Superior temporal gyrus (tissue), 1 donor: ENCODE measurements around the gene MORC1.
A peak's percentile ranks its signal among the peaks of the same experiment; 100 is the strongest.

Experiments used
- DNase-seq: peaks from one replicate; pipeline ENCODE4 v3.0.0-alpha.2; 2016; ENCODE audit errors: extremely low spot score

Gene MORC1

DNA sequence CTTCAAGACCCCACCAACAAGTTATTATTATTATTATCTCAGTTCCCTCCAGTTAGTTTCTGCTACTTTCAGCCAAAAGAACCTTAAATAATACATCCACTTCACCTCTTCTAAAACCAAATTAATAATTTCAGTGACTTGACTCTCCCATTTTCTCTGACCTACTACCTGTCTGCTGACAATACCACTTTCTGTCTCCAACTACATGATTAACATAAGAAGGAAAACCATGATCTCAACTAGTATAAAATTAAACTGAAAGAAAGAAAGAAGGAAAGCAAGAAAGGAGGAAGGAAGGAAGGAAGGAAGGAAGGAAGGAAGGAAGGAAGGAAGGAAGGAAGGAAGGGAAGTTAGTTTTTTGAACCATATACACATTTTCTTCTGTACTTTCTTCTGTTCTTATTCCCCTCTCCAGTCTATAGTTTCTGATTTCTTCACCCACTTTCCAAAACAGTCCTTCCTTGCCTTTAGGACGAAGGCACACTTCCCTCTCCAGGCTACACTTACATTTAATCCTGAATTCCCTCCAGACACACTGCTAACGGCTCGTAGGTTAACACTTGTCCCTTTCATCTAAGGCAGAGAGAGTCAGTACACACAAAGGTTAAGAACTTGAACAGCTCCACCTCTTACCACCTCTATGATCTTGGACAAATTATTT lies 84.8 kb downstream of the MORC1 start:
- DNase-seq, result no peak

DNA sequence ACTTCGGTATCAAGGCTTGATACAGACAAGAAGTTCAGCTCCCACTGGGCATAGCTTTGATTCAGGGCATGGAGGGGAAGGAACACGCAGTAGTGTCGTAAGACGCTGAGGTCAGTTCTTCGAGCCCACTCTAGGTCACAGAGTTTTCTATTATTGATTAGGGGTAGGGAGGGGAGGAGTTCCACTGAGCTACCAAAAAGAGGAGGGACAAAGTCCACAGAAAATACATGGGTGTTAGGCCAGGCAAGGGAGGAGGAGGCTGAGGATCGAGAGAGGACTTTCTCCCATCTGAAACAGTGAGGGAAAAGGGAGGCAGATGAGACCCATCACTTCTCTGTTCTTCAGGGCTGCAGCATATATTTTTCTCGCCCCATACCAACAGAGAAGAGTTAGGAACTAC lies 89.2 kb downstream of the MORC1 start:
- DNase-seq, result no peak

DNA sequence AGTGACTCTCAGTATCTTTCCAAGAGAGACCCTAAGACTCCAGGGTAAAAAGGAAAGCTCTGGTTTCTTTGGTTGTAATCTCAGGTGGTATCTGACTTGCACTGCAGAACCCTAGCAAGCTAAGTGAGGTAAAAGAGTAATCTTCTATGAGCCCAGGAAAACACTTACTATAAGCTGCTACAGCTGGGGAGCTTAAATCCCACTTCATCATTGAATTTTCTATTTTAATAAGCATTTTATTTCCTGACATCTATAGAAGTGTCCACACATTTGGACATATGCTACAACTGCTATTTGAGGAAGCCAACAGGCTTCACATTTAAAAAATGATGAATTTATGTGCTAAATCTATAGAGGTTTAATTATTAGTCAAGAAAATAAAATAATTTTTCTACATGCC lies 91.1 kb downstream of the MORC1 start:
- no peak for DNase-seq

DNA sequence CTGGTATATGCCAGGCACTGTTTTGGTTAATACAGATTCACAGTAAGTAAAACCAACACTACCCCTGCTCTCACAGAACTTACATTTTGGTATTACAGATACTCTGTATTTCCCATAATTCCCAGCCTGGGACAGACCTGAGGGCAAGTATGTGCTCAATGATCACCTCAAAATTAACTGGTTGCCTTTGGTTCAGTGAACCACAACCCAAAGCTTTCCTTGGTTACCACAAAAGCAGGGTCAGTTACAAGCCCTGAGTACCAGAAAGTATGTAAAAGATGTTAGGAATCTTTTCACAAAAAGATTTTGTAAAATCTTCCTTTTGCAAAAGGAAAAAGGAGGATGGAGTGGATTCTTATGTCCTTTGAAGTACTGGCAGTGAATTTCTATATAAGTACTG lies 92.0 kb downstream of the MORC1 start:
- no peak for DNase-seq

DNA sequence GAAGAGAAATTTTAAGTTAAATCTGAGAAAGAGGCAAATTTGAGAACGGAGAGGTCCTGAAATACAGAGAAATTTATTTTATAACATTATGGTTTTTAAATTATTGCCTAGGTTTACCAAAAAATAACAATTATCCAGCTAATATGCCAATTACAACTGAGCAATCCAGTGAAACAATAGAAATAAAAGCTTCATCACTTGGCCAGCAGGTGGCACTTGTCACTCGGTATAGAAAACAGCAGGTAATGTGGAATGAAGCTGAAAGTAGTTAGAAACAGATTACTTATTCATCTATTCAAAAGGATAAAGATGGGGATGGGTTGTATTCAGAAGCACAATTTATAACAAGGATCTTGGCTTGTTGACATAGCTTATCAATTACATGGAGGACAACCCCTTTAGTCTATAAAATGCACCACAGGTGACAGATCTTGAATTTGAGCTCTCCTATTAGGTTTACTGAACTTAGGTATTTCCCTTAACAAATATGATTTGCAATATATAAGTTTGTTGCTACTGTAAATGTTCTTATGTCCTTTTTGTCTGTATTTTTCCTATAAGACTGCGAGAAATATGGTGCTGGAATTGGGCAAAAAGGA lies 94.2 kb downstream of the MORC1 start:
- peak; percentile 79 for DNase-seq

DNA sequence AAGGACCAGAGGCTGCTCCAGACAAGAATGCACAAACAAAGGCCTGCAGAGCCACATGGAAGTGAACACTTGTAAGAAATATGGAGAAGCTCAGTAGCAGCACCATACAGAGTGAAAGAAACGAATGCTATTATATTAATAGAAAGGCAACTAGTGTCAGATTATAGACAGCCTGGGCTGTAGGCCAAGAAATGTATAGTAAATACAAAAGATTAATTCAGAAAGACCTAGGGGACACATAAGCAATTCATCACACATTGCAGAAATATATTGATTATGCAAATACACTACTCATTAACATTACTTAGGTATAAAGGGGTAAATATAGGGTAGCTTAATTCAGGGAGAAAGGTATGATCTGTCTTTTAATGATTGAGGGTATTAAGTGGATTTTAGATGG lies 94.8 kb downstream of the MORC1 start:
- no peak for DNase-seq

DNA sequence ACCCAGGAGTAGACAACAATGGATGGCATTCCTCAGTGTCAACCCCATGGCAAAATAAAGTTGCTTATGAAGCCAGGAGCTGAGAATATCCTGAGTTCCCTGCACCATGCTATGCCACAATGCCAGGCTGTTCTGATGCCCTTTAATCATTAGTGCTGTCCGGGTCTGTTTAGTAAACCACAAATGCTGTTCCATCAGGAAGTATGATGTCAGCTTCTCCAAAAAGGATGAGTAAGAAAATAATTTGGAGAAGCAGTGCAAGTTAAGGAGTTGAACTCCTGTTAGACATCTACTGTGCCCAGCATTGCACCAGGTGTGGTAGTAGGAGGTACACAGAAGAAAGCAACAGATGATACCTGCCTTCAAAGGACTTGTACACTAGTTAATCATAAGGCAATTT lies 96.4 kb downstream of the MORC1 start:
- no peak for DNase-seq

DNA sequence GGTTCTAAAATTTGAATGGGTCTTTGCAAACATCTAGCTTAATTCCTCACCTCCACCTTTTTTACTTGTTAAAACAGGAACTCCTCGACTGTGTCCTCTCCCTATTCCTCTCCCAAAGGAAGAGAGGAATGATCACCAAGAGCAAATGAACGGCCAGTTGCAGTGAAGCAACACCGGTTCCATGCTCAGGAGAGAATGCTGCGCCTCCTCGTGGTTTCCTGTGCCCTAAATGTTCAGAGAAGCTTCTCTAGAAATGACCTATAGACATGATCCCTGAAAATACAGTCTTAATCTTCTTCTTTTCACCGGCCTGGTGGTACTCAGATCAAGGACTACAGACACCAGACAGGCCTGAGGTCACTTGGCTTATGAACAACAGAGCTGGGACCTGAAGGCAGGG lies 99.1 kb downstream of the MORC1 start:
- DNase-seq, result no peak

DNA sequence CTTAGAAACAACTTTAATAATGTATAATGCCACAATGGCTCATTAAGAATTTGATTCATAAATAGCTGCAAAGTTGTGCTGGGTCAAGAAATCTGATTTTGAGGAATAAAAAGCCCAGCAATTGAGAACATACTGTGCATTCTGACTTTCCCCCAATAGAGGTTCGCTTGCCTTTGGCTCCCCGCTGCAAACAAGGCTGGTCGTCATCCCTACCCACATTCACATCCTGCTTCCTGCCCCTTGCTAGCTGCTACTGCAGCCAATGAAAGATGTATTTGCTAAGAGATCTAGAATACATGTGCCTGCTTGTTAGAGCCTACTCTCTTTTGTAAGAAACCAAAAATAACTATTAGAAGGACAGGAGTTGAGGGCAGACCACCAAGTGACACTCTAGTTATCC lies 112.5 kb downstream of the MORC1 start:
- DNase-seq, result no peak

DNA sequence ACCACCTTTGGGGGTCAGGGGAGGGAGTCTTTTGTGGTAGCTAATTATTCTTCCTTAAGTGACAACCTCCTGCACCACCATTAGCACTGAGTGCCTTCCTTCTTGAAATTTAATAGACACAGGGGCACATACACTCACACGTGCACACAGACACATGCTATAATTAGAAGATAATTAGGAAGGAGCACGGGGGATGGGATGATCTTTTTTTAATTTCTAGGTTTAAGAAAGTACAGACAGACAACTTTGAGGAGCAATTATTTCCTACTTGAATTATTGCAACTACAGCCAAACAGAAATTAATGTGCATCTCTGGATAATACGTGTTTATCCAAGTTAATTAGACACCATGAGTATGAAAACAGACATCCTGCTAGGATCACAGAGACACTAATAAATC lies 119.5 kb downstream of the MORC1 start:
- no peak for DNase-seq

DNA sequence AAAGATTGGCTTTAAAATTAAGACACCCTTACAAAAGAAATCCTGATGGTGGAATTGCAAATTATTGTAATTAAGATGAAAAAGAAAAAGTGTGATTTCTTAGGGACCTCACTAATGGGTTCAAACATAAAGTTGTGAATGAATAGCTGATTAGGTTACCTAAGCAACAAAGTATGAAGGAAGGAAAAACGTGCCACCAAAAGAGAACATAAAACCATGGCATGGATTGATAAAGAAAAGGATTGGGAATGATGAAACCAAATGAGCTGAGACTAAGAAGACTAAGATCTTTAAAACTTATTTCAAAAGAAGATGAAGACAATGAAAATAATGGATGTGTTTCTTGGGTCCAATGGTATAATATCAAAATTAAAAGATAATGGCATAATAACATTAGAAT lies 132.1 kb downstream of the MORC1 start:
- no peak for DNase-seq

DNA sequence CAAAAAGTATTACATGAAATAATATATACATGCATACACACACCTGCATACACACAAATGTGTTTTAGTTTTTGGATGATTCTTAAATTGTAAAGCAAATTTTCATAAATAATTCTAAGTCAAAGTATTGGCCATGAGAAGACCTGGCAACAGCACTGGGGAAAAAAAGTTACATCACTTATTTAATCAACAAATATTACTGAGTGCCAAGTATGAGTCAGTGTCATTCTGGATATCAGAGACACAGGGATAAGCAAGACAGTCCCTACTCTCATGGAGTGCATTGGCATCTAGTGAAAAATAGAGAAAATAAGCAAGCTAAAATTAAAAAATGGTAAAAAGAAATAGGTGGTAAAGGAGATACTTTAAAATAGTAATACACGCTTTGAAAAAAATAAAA lies 134.9 kb downstream of the MORC1 start:
- no peak for DNase-seq

DNA sequence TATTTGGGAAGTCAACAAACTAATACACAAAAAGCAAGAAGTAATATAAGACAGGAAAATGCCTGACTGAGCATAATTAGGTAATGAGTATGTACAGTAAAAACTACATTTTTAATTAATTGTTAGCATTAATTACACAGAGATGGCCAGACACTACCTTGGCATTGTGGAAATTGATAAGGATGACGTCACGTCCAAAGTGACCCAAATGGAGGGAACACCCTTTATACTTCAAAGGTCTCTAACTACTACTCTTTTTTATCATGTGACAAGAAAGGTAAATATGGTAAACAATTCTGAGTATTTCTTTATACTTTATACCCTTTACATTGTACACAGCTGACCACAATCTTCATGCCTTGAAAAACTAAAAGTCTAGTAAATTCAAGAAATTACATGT lies 141.9 kb downstream of the MORC1 start:
- DNase-seq, result no peak

DNA sequence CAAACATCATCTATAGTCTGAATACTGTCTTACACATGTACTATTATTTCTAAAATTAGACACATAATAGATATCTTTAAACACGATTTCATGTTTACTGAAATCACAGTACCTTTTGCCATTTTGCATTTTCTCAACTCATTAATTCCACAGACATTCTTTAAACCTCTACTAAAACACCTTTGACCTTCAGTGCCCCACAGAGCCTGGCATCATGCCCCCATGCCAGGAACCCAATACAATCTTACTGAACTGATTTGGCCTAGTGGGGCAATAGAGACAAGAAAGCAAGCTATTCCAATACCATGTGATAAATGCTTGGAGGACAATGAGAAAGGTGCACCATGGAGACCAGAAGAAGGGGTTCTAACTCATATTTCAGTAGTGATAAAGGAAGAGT lies 144.9 kb downstream of the MORC1 start:
- DNase-seq, result no peak

DNA sequence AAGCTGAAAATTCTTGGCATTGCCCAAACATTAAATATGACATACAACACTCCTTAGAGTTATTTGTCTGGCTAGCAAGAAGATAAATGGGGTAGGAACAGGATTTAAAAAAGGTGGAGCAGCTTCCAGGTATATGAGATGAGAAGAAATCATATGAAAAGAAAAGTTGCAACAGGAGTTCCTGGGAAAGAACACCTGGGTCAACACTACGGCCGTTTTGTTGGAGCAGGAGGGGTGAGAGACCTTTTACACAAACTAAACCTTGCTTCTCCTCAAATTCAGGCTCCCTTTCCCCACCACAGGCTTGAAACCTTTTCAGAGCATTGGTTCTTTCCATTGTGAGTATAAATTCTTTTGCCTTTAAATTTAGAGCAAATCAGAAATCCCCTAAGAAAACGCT lies 145.5 kb downstream of the MORC1 start:
- no peak for DNase-seq

DNA sequence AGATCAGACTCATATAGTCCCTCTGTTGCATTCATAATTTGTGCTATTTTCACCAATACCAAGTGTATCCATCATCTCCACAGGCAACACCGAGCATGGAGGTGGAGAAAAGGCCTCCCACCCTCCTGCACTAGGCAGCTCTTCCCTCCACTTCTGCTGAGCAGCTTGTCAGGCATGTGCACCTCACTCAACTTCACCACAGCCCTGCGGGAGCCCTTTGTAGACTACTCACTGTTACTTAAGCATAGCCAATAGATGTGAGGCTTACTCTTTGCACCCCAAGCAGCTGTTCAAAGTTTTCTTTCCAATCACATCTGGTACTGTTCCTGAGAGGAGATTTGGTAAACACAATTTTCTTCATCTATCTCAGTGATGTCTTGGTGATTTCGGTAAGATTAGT lies 147.4 kb downstream of the MORC1 start:
- DNase-seq, result no peak

DNA sequence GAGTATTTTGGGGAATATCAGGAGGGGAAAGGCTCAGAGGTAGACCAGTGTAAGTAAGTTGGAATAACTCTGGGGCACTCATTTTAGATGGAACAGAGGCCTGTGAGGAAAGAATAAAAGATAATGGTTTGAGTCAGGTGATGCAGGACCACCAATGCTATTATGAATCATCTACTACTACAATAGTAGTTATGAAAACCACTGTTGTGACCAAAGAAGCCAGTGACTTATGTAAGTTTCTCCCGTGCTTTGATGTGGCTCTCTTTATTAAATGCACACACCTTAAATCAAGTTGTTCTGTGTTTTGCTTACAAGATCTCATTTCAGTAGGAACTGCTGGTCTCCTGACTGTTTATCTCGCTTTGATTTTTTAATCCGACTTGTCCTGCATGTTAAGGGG lies 151.2 kb downstream of the MORC1 start:
- DNase-seq, result no peak

DNA sequence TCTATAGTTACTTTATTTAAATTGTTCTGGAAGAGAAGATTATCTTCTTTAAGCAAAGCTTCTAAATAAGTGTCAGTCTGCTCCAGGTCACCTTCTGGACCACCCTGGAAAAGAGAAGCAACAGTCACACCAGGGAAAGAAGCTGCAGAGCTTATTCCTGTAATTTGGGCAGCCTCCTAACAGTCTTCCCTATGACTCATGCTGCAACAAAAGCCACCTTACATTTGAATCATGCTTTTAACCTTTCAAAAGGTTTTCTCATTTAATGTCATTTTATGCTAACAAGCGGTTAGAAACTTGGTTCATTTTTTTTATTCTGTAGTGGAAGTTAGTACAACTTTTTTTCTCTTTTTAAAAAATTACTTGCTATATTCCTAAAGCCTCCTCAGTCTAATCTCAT lies 158.9 kb downstream of the MORC1 start:
- DNase-seq, result no peak

DNA sequence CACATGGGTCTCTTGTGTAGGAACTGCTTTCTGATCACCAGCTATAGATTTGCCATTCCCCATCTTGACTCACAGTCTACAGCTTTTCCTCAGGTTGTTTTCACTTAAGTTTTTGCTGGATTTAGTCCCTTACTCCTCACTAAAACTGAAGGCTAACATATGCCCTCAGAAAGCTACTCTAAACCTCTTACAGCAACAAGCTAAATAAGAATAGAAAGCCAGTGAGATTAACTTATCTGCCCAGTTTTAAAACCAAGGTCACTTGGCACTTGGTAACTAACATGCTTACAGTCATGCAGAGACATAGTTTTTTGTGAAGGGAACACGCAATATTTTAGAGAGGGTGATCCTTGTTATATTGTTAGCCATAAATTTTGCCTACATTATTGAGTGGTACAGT lies 164.2 kb downstream of the MORC1 start, which contains the start of gene GUCA1C:
GUCA1C (minus strand) TSS at position 180 of the 400 bp plus-strand sequence; CDS start at position 63, 117 bp downstream.
- no peak for DNase-seq

DNA sequence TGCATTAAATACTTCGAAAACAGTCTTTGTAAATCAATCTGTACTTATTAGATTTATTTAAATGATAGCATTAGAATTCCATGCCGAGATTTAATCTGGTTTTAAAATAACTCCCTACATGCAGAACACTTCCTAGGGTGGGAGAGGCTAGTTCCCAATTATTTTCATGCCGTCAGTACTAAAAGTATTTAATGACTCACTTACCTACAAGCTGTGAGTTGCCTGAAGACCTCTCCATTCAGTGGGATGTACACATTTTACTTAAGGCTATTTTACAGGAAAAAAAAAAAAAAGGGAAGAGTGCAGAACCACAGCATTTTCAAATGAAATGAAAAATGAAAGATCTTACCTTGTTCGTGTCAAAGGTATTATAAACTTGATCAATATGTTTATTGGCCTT lies 164.7 kb downstream of the MORC1 start:
- no peak for DNase-seq

DNA sequence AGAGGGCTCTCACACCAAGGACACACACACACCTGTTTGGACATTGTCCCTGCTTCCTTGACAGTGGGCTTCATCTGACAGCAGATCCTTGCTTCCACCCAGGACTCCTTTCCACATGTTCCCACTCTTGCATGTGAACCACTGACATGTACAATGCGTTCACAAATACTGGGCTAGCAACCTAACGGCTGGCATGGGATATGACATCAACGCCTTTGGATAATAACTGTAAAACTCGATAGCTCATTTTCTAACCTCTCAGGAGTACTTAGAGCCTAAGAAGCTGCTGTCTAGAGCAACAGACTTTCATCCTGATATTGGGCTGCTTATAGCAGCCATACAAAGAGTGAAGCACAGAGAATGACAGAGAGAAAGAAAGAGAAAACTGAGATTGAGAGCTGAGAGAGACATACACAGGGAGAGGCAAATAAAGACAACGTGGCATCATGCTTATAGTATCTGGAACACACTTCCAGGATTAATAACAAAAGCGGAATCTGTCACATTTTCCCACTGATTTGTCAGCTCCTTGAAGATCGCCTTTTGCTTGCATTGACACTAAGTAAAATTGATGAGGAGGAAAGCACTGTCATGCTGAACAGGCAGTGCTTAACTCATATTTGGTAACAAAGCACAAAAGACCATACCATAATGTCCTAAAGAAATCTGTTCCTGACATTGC lies 166.0 kb downstream of the MORC1 start:
- DNase-seq, result no peak

DNA sequence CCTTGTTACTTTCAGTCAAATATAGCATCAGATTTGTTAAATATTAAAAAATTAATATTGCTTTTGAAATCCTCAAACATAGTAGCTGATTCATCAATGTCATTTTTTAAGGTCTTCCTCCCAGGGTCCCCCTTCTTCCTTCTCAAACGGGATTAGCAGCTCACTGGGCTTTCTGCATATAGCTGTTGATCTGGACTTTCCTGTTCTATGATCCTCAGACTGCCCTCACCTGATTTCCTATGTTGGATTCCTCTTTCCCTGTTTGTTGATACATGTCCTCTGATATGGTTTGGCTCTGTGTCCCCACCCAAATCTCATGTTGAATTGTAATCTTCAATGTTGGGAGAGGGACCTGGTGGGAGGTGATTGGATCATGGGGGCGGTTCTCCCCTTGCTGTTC lies 170.1 kb downstream of the MORC1 start:
- DNase-seq, result no peak
